SIG-M5 (cell line): ENCODE measurements around the gene DAGLA.

Experiments used
- DNase-seq: peaks from one replicate; lab custom pipeline; 2025; lab: John Stamatoyannopoulos, UW

The DAGLA gene

GRCh38 chr11:61710019-61710418 lies 29.8 kb downstream of the DAGLA start:
- DNase-seq = no peak

DNA sequence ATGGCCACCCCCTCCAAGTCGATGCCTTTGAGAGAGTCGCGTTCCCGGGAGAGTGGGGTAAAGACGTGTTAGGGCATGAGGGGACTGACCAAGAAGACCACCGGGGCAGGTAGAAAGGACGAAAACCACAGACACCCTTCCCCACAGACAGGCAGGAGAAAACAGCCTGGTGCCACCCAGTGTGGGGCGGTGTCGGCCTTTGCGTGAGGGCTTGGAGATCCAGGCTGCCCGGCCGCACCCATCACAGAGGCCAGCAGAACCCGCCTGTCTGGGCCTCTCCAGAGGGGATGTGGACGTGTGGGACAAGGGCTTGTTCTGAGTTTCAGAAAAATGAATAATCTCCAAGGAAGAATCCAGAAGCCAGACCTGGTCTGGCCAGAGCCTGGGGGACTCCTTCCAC lies 30.8 kb downstream of the DAGLA start:
- DNase-seq = no peak

GRCh38 chr11:61711498-61711897 lies 31.3 kb downstream of the DAGLA start:
- DNase-seq = no peak

DNA sequence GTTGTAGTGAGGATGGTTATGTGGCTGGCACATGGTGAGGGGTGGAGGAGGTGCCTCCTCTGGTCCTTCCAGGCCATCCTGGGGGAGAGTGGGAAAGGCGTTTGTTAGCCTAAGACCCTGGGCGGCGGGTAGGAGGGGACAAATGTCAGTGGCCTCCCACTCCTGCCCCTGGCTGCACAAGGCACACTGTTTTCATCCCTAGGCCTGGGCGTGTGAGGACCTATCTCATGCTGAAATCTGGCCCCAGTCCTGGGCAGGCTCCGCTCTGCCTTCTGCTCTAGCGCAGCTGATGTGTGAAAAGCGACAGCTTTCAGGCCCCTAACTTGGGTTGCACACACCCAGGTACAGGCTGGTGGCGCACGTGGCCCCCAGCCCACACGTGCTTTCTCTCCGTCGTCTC lies 32.1 kb downstream of the DAGLA start:
- no peak for DNase-seq

- DNase-seq = no peak
Measured at GRCh38 chr11:61712846-61713245, 32.7 kb downstream of the DAGLA start.

DNA sequence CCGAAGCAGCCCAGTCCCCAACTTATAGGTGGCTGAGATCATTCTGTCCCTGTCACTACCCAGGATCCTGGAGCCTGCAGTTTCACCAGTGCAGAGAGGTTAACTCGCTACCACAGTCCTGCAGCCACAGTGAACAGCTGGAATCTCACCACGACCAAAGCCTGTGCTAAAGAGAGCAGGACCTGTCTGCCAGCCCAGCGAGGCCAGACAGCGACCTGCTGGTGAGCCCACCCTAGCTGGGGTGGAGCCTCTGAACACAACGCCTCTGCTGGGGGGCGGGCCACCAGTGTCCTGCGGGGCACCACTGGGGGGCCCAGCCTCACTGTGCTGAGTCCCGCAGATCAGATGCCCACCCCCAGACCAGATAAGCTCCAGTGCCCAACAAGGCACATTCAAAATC lies 33.3 kb downstream of the DAGLA start:
- no peak for DNase-seq

GRCh38 chr11:61713906-61714305 lies 33.7 kb downstream of the DAGLA start:
- DNase-seq = no peak

DNA sequence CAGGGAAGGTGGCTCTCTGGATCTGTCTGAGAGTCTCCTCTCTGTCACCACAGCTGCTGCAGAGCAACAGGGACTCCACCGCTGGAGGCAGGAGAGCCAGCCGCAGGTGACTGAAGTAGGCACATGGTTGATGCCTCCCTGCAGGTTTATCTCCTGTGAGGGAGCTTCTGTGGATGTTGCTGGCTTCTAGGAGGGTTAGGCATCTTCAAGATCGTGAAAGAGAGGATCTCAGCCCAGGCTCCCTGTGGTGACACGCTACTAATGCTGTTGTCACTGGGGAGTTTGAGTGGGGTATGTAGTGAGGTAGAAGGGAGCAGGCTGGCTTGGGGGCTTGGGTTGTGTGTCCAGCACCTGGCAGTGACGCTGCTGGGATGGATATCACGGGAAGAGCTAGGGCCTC lies 34.1 kb downstream of the DAGLA start:
- DNase-seq = no peak

- DNase-seq = no peak
Measured at GRCh38 chr11:61714916-61715315, 34.7 kb downstream of the DAGLA start.

- DNase-seq = no peak
Measured at GRCh38 chr11:61715867-61716266, 35.7 kb downstream of the DAGLA start.

- DNase-seq = no peak
Measured at GRCh38 chr11:61716478-61717285, 36.5 kb downstream of the DAGLA start.

GRCh38 chr11:61717286-61718033 lies 37.3 kb downstream of the DAGLA start:
- DNase-seq = no peak

DNA sequence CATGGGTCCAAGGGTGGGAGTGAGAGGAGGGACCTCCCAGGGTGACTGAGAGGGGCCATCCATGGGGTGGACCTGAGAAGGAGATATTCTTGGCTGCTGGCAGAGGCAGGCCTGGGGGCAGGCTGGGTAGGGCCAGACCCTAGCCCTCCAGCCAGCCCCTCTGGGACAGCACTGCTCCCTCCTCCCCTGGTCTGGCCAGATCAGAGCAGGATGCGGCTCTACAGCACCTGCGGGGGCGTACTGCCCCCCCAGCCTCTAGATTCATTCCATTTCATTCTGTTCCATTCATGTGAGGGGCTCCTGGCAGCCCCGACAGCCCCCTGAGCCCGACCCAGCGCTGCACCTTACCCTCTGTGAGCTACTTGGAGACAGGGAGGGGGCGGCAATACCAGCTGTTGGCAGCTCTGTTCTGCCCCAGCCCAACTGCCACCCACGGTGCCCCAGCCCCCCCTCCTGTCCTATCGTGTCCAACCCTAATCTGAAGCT lies 37.9 kb downstream of the DAGLA start:
- no peak for DNase-seq

DNA sequence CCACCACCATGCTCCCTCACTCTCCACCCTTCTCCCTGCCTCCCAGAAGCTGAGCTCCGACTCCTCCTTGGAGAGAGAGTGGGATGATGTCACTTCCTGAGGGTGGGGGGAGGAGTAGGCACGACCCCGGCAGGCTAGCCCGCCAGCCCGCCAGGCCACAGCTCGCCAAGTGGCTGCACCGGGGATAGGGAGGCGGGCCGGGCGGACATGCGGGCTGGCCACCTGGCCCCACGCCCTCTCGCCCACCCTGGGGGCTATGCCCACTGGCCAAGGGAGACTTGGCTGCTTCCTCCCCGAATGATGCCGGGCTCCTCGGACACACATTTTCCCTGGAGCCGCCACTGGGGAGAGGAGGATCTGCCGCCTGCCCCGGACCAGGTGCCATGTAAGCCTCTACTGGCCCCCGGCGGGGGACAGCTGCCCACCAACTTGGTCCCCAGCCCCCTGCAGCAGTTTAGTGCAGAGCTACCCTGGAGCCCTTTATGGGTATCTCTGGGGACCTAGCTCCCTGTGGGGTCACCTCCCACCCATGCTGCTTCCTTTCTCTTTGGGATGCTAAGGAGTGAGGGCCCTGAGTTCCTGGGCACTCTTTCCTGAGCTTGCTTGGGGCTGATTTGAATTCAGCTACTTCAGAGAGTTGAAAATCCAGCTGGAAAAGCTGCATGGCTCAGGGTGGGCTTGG lies 38.6 kb downstream of the DAGLA start:
- no peak for DNase-seq

GRCh38 chr11:61719978-61720377 lies 39.8 kb downstream of the DAGLA start:
- DNase-seq = no peak

- no peak for DNase-seq
Measured at GRCh38 chr11:61720597-61720996, 40.4 kb downstream of the DAGLA start.

- DNase-seq = no peak
Measured at GRCh38 chr11:61724437-61724836, 44.2 kb downstream of the DAGLA start.

DNA sequence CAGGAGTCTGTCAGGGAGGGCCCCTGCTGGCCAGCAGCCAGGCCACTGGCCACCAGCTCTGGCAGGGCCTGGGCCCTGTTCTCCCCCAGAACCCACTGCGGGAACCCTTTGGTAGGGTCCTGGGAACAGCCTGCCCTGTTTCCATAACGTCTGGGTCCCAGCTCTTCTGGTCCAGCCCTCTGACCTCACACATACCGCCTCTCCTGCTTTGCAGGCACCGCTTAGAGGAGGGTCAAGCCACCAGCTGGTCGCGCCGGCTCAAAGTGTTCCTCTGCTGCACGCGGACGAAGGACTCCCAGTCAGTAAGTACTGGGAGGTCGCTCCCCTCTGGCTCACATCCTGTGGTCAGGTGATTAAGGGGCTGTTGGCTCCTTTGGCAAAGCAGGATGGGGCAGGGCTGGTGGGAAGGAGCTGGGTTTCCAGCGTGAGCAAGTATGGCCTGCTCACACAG lies 45.6 kb downstream of the DAGLA start:
- no peak for DNase-seq

DNA sequence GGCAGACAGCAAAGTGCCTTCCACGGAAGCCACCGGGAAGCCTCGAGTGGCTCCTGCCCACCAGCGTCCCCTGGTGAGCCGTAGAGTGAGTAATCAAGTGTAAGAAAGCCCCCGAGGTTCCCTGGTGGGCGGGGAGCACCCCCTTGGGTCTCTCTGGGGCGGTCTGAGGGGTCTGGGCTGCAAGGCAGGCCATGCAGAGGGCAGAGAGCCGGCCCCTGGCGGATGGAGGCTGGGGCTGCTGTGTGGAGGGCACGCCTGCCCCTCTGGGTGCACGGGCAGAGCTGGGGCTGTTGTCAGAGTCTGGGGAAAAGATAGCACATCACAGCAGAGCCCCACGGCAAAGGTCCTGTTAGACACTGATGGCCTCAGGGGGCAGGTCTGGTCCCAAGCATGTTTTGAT lies 46.6 kb downstream of the DAGLA start:
- no peak for DNase-seq

GRCh38 chr11:61727401-61727811 lies 47.2 kb downstream of the DAGLA start:
- no peak for DNase-seq

GRCh38 chr11:61728066-61728939 lies 48.1 kb downstream of the DAGLA start:
- no peak for DNase-seq

DNA sequence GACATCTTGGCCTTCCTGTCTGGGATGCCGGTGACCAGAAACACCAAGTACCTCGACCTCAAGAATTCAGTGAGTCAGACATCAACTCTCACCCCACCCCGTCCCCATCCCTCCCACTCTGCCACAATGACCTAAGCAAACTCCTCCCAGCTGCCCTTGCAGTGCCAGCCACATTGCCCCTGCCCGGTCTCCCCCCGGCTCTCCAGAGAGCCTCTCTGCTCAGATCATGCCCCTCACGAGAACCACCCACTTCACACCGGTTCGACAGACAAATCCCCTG lies 48.7 kb downstream of the DAGLA start:
- no peak for DNase-seq
